ENCODE results near the gene S100A12. TPM values are rescaled to one million over a fixed set of nuclear protein-coding genes. Genes with fewer than 3 reads are reported as not detected.

The S100A12 gene
- total and polyA plus RNA-seq, 2 donors (not counting 3 experiments of a cell fraction or from before 2014, with no cell fraction given): not detected

- no peaks in the 10 kb centered on the region for H3K79me2 ChIP-seq (ENCODE audit: control insufficient read depth, insufficient read depth, low read length)
- no TSS peak for BruUV-seq (replicated peaks)
- no peak overlapping the region for H3K4me3 ChIP-seq (replicated peaks in 1 of 3; ENCODE audit: insufficient read depth in 1 of 3, low read depth in 1 of 3, low read length in 3 of 3)
- ChIA-PET POLR2A (no interaction called here), CTCF (interaction anchor here (1.5 kb wide), 1 partner anchor 130 kb away, joined by 5 read pairs; no protein-coding TSS in a partner anchor)
- H3K4me1 ChIP-seq (ENCODE audit: control insufficient read depth, extremely low read depth, insufficient read depth, low read length): no peaks in the 10 kb centered on the region
- H3K9ac ChIP-seq (replicated peaks; ENCODE audit: extremely low read depth, insufficient read depth, low read length): no peak overlapping the region
- H2AFZ ChIP-seq (ENCODE audit: low read depth, low read length): no peak overlapping the region
- no peaks in the 10 kb centered on the region for H3K9me1 ChIP-seq (replicated peaks; ENCODE audit: control insufficient read depth, extremely low read depth, insufficient read depth, low read length)
- TF ChIP-seq MYC (IDR thresholded peaks at IDR 0.05; ENCODE audit: low read depth, low read length) (no peak), POLR2AphosphoS5 (IDR thresholded peaks at IDR 0.05; ENCODE audit: insufficient read depth, low read depth, low read length) (no peak)
- no peaks in the 10 kb centered on the region for H3K27me3 ChIP-seq (ENCODE audit: control insufficient read depth in 2 of 2, insufficient read depth in 2 of 2, low read length in 2 of 2)
- dilution Hi-C loops (cut with MboI; ENCODE audit: extremely low pct_ligation_motif_present, low sequenced_read_pairs) (no loop called here), intact Hi-C loops (cut with micrococcal nuclease) (no loop called here)
- no peaks in the 10 kb centered on the region for H3K36me3 ChIP-seq (ENCODE audit: control insufficient read depth in 2 of 2, extremely low read depth in 1 of 2, insufficient read depth in 2 of 2, low read length in 2 of 2)
- FAIRE-seq: no peak
- H4K20me1 ChIP-seq (replicated peaks; ENCODE audit: control insufficient read depth, extremely low read depth, insufficient read depth, low read length): no peaks in the 10 kb centered on the region
- no peak overlapping the region for H3K27ac ChIP-seq (ENCODE audit: insufficient read depth, low read depth, low read length)
- no peaks in the 10 kb centered on the region for H3K9me3 ChIP-seq (replicated peaks; ENCODE audit: control insufficient read depth, insufficient read depth, low read length)
- H3K4me2 ChIP-seq (ENCODE audit: insufficient read depth, low read length): no peak overlapping the region
- no peak for DNase-seq (ENCODE audit: low read depth, low spot score)
Observed at GRCh38 chr1:153364766-153365666, 10.4 kb downstream of the S100A12 start.

GRCh38 chr1:153364156-153364555 is 11.3 kb downstream of the S100A12 start:
- Histone ChIP-seq H2AFZ (ENCODE audit: low read depth, low read length) (no peak overlapping the region), H3K4me1 (ENCODE audit: control insufficient read depth, extremely low read depth, insufficient read depth, low read length) (no peaks in the 10 kb centered on the region), H3K9me1 (replicated peaks; ENCODE audit: control insufficient read depth, extremely low read depth, insufficient read depth, low read length) (no peaks in the 10 kb centered on the region), H3K27me3 (ENCODE audit: control insufficient read depth in 2 of 2, insufficient read depth in 2 of 2, low read length in 2 of 2) (no peaks in the 10 kb centered on the region), H3K4me3 (replicated peaks in 1 of 3; ENCODE audit: insufficient read depth in 1 of 3, low read depth in 1 of 3, low read length in 3 of 3) (no peak overlapping the region), H3K36me3 (ENCODE audit: control insufficient read depth in 2 of 2, extremely low read depth in 1 of 2, insufficient read depth in 2 of 2, low read length in 2 of 2) (no peaks in the 10 kb centered on the region), H4K20me1 (replicated peaks; ENCODE audit: control insufficient read depth, extremely low read depth, insufficient read depth, low read length) (no peaks in the 10 kb centered on the region), H3K79me2 (ENCODE audit: control insufficient read depth, insufficient read depth, low read length) (no peaks in the 10 kb centered on the region), H3K4me2 (ENCODE audit: insufficient read depth, low read length) (no peak overlapping the region), H3K9ac (replicated peaks; ENCODE audit: extremely low read depth, insufficient read depth, low read length) (no peak overlapping the region), H3K9me3 (replicated peaks; ENCODE audit: control insufficient read depth, insufficient read depth, low read length) (no peaks in the 10 kb centered on the region), H3K27ac (ENCODE audit: insufficient read depth, low read depth, low read length) (no peak overlapping the region)
- no peak for FAIRE-seq
- no peak for DNase-seq (ENCODE audit: low read depth, low spot score)
- ChIA-PET CTCF (interaction anchor here (1.5 kb wide), 1 partner anchor 131 kb away, joined by 5 read pairs; no protein-coding TSS in a partner anchor), POLR2A (no interaction called here)
- TF ChIP-seq FOS (IDR thresholded peaks at IDR 0.05; ENCODE audit: borderline replicate concordance, insufficient read depth, low read length) (no peak), MAX (IDR thresholded peaks at IDR 0.05; ENCODE audit: insufficient read depth, insufficient read length) (no peak), CTCF (IDR thresholded peaks at IDR 0.05; ENCODE audit: extremely low read depth in 1 of 2, insufficient read depth in 1 of 2, low read depth in 1 of 2, low read length in 2 of 2) (no peak), JUN (IDR thresholded peaks at IDR 0.05; ENCODE audit: borderline replicate concordance, insufficient read depth, insufficient read length, low read depth) (no peak), GATA2 (IDR thresholded peaks at IDR 0.05; ENCODE audit: insufficient read depth, insufficient read length, low read depth, low read length) (no peak), POLR2AphosphoS5 (IDR thresholded peaks at IDR 0.05; ENCODE audit: insufficient read depth, low read depth, low read length) (no peak), POLR2A (IDR thresholded peaks at IDR 0.05; ENCODE audit: low read depth, low read length) (no peak), MYC (IDR thresholded peaks at IDR 0.05; ENCODE audit: low read depth, low read length) (no peak), EZH2 (IDR thresholded peaks at IDR 0.05; ENCODE audit: borderline replicate concordance, low read depth, low read length, severe bottlenecking) (no peak)
- dilution Hi-C loops (cut with MboI; ENCODE audit: extremely low pct_ligation_motif_present, low sequenced_read_pairs): no loop called here
- intact Hi-C loops (cut with micrococcal nuclease): no loop called here
- no TSS peak for BruUV-seq (replicated peaks)
